GM18868 (cell line): Measurements from ENCODE around the gene DENND5A.
"Not testable (repeated sequence)": the region's sequence is repeated elsewhere in the genome, so short reads cannot be mapped to it uniquely, and the experiment has no call there.

Experiments
- ATAC-seq: cut with Tn5 transposase; IDR thresholded peaks from one replicate; pipeline ENCODE4 v1.9.1; 2021; ENCODE audit warnings: mild to moderate bottlenecking, moderate library complexity; ENCODE audit not compliant: unreplicated experiment

Gene DENND5A

GRCh38 chr11:9179141-9179540, 86.0 kb downstream of the DENND5A start:
- no peak for ATAC-seq

GRCh38 chr11:9178716-9179115, 86.4 kb downstream of the DENND5A start:
- no peak for ATAC-seq

DNA sequence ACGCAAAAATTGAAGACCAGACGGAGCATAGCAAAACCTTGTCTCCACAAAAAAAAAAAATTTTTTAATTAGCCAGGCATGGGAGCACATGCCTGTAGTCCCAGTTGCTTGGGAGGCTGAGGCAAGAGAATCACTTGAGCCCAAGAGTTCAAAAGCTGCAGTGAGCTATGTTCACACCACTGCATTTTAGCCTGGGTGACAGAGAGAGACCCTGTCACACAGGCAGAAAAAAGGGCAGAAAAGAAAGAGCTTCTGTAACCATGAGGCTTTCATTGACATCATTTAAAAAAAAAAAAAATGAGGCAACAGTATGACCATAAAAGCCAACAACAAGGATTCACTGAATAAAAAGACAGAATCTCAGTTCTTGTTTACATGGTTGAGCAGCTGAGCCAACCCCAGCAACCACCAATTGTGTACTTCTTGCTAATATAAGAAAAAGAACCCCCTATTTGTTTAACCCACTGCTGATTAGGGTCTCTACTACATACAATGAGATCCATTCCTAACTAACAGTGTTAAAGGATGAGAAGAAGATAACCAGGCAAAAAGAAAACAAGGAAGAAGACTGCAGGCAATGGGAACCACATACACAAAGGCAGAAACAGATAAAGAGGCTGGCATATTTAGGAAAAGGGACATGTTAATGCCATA, 87.6 kb downstream of the DENND5A start:
- no peak for ATAC-seq

GRCh38 chr11:9176550-9176949, 88.6 kb downstream of the DENND5A start:
- no peak for ATAC-seq

- no peak for ATAC-seq
These were observed 89.0 kb downstream of the DENND5A start for GRCh38 chr11:9176136-9176535.

GRCh38 chr11:9172389-9172788, 92.8 kb downstream of the DENND5A start:
- ATAC-seq, result no peak

DNA sequence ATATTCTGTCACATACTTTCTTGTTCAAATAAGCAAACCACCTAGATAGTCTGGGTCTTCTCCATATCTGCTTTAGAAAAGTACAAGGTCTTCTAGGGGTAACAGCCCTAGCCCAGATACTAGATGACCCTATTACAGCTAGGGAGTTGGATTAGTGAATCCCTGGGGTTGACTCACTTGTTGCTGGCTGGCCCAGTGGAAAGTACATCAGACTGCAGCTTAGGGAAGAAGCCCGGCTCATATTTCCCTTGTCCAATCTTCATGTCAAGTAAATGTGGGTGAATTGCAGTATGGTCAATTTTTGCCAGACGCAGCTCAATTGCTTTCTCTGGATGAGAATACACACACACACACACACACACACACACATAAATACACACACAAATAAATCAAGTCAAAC, 94.7 kb downstream of the DENND5A start:
- no peak for ATAC-seq

GRCh38 chr11:9169595-9170295, 95.4 kb downstream of the DENND5A start:
- no peak for ATAC-seq

DNA sequence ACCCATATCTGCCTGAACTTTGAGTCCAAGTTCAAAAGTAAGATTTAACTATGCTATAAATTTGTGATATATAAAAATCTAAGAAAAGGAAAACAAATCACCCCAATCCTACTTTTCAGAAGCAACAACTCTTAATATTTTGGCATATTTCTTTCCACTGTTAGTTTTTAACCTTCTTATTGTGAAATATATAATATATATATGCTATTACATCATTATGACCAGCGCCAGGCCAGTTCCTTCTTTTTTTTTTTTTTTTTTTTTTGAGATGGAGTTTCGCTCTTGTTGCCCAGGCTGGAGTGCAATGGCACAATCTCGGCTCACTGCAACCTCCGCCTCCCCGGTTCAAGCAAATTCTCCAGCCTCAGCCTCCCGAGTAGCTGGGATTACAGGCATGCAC, 103.2 kb downstream of the DENND5A start:
- not testable (repeated sequence) for ATAC-seq

- no peak for ATAC-seq
These were observed 105.0 kb downstream of the DENND5A start for GRCh38 chr11:9160166-9160565.

- no peak for ATAC-seq
These were observed 106.2 kb downstream of the DENND5A start for GRCh38 chr11:9158898-9159391.

- ATAC-seq, result no peak
These were observed 109.2 kb downstream of the DENND5A start for GRCh38 chr11:9155930-9156329.

DNA sequence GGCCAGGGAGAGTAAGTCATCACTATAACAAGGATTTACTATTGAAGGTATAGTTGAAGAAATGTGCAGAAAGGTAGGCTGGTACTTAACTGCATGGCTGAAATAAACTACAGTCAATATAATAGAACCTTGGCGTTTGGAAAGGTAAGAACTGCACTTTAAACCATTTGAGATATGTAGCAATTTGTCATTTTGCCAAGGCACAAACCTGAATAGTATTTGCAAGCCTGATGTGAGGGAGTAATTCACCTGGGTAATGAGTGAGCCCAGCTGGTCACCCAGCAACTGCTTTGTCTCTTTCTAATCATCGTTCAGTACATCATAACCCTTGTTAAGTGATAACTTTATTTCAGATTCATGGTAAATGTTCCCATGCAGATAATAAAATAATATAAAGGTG, 111.5 kb downstream of the DENND5A start:
- ATAC-seq, result no peak

DNA sequence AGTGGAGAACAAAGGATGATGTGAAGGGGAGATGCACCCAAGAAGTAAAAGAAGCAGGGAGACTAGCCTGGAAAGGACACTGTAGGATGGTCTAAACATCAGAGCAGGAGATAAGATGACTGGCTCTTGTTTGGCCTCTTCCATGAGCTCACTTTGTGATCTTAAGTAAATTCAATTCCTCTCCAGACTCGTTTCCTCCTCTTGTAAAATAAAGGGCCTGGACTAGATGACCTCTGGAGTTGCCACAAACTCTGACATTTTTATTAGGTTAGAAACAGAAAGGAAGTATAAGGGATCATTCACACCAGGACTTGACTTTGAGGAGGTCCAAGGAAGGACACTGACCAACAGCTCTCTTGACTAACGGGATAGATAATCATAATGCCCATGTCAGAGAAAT, 113.5 kb downstream of the DENND5A start:
- no peak for ATAC-seq

- no peak for ATAC-seq
These were observed 114.2 kb downstream of the DENND5A start for GRCh38 chr11:9150926-9151325.

GRCh38 chr11:9150501-9150900, 114.6 kb downstream of the DENND5A start:
- no peak for ATAC-seq

GRCh38 chr11:9148727-9149126, 116.4 kb downstream of the DENND5A start:
- ATAC-seq, result no peak

GRCh38 chr11:9148035-9148434, 117.1 kb downstream of the DENND5A start:
- no peak for ATAC-seq

DNA sequence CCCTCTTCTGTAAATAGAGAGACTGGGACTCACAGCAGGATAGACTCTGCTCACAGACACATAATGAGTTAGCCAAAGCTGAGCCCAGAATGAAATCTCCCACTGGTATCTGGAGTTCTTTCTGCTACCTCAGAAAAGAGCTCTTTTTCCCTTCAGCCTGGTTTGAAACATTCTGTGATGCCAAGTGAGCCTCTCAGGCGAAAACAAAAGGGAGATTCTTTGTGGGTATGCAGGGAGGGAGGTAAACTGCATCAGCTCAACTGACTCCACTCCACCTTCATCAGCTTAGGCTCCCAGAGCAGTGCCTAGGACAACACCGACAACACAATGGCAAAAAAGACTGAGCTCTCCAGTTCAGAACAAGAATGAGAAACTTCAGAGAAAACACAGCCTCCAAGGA, 118.7 kb downstream of the DENND5A start:
- no peak for ATAC-seq

DNA sequence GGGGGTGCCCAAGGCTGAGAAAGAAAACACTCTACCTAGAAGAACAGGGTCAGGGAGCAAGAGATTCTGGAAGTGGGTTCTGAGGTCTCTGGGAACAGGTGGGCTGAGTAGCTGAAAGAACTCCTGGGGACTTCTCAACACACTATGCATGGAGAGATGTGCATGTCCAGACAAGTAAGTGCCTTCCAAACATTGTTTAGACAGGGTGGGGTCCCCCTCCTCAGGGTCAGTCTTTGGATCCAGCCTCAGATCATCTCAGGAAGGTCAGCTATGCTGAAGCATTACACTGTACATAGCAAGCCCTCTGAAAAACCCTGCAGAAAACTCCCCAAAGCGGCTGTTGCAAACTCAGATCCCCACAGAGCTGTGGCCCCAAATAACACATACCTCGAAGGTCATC, 119.9 kb downstream of the DENND5A start:
- ATAC-seq, result no peak

DNA sequence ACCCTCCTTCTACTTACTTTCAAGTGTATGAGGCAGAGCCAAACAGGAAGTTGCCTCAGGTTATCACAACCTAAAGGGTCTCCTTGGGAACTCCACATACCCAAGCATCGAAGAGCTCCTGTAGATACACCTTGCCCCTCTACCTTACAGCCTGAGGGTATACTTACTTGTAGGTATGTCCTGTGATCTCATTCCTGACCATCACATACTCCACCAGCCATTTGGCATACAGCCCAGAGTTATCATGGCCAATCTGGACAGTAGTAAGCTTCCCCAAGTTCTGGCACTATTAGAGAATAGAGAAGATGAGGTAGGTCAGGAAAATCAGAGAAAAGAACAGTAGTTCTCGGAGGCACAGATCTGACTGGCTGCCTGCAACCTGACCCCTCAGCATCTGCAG, 120.3 kb downstream of the DENND5A start:
- ATAC-seq, result no peak

DNA sequence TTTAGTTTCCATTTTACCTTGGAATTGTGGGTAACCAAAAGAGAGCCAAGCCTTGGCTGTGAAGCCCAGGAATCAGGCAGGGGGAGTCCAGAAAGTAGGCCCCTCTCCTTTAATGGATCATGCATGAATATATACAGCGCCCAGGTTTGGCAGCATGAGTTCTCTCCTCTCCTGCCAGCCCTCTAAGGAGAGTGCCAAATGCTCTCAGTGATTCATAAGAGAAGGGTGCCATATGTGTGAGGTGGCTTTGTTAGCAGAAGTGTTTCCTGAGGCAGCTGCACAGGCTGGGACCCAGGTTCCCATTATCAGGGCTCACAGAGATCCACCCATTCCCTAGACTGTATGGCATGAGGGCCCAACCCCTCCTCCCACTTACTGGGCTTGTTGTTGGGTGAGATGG, 121.4 kb downstream of the DENND5A start:
- no peak for ATAC-seq

GRCh38 chr11:9142732-9143131, 122.4 kb downstream of the DENND5A start:
- no peak for ATAC-seq
